CD1c-positive myeloid dendritic cell (primary cell): ENCODE measurements around the gene HDC.

Experiments used
- DNase-seq: peaks from one replicate; pipeline ENCODE4 v3.0.0-alpha.2; 2016; ENCODE audit errors: extremely low spot score

The HDC gene

DNA sequence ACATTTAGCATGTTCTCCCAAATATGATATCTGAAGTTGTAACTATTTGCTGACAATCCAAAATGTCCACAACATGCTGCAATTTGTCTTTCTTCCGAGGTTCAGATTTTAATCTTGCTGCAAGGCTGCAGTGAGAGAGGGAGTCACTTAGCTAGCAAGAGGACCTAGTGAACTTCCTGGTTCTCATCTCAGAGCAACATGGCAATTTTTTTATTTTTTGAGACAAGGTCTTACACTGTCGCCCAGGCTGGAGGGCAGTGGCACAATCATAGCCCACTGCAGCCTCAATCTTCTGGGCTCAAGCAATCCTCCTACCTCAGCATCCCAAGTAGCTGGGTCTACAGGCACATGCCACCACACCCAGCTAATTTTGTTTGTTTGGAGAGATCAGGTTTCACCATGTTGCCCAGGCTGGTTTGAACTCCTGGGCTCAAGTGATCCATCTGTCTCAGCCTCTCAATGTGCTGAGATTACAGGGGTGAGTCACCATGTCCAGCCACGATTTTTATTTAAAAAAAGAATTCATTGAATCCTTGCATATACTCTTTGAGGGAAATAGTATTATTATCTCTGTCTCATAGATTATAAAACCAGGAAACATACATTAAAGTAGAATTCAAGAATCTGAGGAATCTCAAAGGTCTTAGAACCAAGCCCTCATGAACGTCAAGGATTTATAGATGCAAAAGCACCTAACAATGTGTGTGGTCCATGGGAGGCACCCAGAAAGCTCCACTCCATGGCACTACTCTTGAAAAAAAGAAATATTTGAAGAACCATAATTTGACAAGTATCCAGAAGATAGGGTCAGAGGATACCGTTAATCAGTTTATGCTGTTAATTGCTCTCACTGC, 9.1 kb downstream of the HDC start:
- no peak for DNase-seq

DNA sequence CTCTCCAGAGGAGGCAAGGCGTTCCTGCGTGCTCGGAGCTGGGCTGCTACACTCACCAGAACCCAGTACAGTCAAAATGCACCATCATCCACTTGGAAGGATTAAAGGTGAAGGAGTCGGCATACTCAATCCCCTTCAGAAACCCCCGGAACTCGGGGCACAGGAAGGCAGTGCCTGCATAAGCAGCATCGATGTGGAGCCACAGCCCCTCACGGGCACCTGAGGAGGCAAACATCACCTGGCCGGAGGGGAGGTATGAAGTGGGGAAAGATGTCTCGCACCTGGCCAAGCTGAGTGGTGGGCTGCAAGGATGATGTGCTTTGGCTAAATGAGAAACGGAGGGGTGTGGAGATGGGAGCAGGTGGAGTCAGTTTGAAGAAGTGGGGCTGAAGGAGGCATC, 13.0 kb downstream of the HDC start:
- DNase-seq, result no peak

DNA sequence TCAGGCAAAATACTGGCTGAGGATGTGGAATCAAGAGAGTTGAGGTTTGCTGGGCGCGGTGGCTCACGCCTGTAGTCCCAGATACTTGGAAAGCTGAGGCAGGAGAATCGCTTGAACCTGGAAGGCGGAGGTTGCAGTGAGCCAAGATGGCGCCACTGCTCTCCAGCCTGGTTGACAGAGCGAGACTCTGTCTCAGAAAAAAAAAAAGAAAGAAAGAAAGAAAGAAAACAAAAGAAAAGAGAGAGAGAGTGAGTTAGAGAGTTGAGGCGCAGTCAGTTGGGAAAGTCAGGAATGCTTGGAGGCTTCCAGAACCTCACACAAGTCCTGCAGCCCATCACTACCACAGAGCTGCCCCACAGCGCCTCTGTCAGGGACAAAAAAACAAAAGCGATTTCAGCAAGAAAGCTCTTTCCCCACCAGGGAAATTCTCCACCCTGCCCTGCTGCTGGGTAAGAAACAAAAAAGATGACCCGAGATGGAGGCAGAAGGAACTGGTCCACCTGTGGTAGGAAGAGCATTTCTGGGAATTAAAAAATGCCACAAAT, 13.8 kb downstream of the HDC start:
- no peak for DNase-seq

DNA sequence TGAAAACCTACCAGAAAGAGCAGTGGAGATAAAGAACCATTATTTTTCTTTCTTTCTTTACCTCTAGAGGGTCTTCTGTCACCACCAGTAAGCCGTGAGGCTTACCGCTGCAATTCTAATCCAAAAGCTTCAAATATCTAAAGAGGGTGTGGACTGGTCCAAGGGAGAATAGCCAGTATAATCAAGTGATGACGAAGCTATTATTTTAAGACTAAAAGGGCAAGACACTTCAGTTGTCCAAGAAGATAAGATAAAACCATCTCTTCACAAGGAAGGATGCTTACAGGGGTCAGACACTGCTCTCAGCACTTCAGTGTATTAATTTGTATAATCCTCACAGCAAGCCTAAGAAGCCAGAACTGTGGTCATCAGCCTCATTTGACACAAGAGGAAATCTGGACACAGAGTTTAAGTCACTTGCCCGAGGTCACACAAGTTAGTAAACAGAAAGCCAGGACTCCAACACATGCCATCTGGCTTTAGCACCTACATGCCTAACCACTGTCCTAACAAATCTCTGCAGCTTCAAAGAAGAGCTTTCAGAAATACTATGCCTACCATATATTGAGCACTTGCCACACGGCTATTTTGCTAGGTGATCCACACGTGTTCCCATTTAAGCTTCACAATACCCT, 14.6 kb downstream of the HDC start:
- no peak for DNase-seq

DNA sequence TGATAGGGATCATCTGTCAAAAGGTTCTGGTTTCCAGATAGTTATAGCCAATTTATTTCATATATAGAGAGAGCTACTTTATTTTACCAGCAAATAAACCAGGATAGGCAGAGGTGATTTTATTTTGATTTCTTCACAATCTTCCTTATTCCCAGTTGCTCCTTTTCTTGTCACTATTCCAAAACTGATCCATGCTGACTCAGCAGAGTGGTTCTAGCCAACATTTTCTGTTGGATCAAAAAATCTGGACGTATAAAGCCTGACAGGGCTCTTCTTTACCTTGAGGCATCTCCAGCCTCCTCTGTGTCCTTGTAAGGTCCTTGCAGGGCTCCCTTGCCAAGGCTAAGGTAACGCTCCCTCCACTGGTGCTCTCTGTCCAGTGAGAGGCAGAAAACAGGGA, 15.8 kb downstream of the HDC start:
- no peak for DNase-seq

DNA sequence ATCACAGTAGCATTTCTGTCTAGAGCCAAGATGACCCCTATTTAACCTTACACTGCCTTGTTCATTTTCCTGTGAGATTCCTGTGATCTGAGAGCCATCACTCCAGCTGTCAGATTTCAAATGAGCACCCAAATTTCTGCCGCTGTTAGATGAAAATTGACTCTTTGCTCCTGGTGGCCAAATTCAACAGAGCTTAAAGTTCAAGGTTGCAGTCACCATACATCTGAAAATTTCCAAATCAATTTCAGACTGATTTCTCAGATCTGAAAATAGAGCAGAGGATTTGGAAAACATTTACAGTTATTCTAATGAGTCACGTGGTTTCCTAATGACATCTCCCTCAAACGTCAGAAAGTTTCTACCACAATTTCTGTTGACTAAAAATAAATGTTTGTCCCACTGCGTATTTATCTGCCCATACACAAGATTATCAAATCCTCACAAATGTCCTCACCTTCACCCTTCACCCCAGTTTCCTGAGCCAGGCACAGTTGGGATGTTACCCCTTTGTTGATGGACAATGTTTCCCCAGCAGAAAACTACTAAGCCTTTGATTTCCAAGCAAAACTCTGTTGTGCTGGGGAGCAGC, 16.4 kb downstream of the HDC start:
- no peak for DNase-seq

DNA sequence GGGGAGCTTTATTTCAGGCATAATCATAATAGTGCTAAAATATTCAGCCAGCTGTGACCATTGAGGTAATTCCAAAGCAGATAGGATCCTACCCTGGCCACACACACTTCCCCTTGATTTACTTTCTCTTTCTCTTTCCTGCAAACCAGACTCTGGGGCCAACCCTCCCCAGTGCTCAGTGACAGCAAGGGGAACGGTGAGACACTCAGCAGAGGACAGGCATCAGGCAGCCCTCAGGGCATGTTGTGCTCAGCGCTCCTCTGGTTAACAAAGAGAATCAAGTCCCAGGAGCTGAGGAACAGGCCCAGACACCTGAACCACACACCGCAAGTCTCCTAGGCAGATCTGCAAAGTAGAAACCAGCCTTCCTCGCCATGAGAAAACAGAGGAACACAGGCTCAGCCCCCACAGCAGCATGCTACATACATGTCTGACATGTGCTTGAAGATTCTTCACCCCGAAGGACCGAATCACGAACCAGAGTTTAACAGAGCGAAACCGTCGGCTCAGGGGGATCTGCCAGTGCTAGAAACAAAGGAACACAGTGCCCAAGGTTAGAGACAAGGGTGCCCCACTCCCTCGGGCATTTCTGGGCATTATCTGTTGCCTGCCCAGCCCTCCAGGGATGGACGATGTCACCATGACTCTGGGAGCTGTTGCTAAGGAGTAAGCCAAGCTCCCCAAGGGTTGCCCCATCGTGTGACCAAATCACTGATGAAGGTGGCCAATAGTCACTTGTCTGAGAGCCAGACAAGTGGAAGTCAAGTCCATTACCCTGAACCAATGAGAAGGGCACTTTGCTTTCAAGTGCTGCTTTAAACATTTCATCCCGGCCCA, 17.5 kb downstream of the HDC start:
- peak; percentile 32 for DNase-seq

DNA sequence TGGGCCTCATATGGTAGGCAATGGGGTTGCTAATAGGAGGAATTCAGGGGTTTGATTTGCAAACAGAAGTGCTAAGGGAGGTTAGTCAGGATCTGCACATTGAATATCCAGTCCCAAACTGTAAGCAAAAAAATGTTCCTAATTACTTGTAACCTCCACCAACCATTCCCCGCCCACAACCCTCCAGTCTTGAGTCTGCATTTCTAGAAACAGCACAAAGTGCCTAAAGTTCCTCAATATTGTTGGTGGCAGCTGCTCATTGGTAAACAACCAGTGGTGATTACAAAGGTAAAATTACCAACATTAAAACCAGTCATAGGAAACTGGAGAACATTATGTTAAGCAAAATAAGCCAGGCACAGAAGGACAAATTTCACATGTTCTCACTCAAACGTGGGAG, 18.9 kb downstream of the HDC start:
- DNase-seq, result peak; percentile 25

DNA sequence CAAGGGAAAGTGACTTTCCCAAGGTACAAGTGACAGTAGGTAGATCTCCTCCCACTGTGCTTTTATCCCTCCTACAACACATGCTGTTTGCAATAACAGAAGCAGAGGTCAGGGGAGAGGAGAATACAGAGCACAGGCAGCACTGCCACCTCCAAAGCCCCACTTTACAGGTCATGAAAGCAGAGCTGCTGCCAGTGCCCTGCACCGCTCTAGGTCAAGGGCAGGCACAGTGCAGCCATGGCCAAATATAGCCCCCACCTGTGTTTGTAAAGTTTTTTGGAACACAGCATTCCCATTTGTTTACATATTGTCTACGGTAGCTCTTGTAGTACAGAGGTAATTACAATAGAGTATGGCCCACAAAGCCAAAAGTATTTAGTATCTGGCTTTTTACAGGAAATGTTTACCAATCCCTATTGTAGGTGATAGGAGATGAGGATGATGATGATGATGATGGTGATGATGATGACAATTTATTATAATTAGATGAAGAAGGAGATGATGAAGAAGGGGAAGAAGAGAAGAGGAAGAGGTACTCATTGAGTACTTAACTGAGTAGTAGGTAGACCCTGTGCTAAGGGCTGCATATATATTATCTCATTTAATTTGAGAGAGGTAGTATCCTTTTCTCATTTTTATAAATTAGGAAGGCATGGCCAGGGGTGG, 20.4 kb downstream of the HDC start:
- DNase-seq, result no peak

DNA sequence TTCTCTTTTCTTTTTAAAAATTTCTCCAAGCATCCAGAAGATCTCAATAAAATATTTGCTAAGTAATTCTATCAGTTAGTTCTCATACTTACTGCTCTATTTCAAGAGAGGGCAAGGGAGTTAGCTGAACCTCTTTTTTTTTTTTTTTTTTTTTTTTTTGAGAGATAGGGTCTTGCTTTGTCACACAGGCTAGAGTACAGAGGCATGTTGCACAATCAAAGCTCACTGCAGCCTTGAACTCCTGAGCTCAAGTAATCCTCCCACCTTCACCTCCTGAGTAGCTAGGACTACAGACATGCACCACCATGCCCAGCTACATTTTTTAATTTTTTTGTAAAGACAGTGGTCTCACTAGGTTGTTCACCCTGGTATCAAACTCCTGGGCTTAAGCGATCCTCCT, 21.4 kb downstream of the HDC start:
- no peak for DNase-seq

DNA sequence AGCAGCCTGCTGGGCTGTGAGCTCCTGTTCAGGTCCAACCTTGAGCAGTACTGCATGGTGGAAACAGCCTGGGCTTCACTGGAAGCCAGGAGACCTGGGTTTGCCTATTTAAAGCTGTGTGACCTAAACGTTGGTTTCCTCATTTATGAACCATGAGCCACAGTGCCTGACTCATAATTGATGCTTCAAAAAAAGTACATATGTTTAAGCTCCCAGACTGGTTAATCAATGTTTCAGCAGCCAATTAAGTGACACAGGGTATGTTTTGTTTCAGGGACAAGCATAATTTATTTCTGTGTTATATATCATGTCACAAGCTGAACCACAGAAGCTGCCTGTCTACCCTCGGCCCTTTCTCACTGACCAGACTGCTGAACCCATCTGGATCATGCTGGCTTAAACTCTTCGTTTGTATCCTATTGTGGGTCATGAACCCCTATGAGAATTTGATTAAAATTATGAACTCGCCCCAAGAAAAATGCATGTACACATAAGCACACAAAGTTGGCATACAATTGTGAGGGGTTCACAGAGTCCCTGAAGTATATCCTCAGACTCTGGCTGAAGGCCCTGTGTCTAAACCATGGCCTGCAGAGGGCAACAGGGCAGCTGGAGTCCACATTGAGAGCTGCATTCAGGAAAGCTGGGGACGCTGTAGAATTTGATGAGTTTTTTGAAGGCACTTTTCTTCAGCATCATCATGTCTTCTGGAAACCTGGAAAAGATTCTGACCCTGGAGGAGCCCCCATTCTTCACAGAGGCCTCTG, 23.7 kb downstream of the HDC start:
- DNase-seq, result no peak

DNA sequence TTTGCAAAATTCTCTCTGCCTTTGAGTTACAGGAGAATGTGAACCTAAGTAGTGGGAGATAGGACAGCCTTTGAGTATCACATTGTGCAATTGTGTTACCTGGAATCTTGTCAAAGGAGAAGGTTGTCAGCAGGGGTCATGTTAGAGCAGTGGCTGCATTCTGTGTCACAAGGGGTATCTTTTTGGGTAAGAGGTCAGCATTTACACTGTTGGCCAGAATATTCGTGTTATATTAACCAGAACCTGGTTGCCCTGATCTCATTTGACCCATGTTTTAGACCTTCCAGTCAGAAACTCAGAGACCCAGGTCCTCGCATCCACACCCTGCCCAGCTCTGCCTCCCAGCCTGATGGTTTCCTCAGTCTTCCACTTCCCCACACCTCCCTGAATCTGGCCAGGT, 27.3 kb downstream of the HDC start:
- DNase-seq, result no peak

DNA sequence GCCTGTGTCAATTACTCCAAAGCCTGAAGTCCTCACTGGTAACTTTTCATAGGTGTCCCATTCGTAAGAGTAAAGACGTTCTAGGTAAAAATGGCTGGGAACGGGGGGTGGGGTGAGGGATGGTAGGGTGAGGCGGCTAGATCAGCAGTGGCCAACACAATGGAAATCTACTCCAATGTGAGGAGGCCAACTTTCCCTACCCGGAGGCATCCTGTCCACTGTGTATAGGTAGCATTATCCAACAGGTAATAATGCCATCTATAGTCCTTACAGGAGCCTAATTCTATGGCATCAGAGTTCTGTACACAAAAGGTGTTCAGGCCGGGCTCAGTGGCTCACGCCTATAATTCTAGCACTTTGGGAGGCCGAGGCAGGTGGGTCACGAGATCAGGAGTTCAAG, 29.1 kb downstream of the HDC start:
- no peak for DNase-seq

DNA sequence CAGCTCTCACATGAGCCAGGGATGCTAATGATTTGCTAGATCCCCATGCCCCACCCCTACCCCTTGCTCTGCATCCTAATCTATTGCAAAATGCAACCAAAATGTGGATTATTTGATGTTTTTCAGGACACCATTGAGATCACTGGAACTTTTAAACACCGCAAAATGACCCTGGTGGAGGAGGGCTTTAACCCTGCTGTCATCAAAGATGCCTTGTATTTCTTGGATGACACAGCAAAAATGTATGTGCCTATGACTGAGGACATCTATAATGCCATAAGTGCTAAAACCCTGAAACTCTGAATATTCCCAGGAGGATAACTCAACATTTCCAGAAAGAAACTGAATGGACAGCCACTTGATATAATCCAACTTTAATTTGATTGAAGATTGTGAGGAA, 29.7 kb downstream of the HDC start:
- DNase-seq, result no peak

DNA sequence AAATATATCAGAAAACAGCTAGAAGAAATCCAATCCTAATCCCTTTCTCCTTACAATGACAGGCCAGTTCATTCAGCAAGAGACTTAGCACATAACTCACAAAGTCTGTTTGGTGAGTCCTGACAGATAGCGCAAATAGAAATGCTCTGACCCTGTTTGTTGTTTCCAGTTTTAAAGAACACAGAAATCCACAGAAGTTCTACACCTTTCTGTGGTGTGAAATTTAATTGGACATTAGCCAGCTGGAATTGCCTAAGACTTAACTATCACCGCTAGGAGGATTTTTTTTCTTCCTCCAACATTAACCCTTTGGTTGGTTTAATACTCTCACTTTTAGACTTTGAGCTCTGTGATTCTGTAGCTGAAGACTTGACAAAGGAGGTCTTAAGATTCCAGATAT, 30.8 kb downstream of the HDC start:
- no peak for DNase-seq

DNA sequence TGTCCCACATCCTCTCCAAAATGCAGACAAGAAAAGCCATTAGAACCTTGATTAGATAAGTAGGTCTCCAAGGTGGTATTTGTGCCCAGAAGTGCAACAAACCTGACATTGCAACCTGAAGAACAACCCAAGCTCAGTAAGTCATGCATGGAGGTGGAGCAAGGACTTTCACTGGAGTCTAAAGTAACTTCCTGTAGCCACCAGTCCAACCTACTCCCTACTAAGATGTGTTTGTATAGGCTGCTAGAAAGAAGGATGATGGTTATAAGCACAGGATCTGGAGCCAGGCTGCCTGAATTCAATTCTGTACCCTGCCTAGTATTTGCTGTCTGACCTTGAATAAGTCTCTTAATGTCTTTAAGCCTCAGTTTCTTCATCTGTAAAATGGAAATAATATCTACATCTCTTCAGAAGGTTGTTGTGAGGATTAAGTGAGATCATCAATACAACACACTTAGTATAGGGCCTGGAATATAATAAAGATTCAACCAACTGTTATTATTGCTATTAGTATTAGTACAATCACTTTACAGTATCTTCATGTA, 32.3 kb downstream of the HDC start:
- DNase-seq, result no peak

DNA sequence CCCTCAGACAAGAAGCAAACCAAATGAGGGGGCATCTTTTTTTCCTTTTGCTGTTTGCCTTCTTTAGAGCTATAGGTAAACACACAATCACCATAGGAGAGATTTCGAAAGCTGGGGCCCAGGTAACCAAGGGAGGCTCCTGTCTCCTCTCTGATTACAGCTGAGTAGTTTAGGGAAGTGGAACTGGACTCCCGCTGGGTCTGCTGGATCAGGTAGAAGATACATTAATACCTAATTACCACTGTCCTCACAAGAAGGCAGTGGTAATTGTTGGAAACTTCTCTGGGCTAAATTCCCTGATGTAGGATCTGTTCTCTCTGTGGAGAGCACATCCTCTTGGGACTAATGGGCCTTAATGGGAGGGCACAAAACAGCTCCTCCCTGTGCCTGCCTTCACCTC, 32.7 kb downstream of the HDC start:
- no peak for DNase-seq

DNA sequence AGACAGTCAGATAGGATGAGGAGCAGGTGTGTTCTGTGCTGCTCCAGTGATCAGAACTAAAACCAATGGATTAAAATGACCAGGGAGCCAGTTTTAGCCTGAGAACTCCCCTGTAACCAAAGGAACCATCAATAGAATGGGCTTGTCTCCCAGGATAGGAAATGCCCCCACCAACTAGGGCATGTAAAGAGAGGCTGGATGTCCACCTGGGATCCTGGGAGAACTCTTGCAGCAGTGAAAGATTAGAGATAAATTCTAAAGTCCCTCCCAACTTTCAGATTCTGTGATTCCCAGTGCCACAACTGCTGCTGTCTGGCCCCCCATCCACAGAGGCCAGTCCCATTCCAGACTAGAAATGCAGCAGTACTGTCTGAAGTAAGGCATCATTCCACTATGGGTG, 33.8 kb downstream of the HDC start:
- no peak for DNase-seq

DNA sequence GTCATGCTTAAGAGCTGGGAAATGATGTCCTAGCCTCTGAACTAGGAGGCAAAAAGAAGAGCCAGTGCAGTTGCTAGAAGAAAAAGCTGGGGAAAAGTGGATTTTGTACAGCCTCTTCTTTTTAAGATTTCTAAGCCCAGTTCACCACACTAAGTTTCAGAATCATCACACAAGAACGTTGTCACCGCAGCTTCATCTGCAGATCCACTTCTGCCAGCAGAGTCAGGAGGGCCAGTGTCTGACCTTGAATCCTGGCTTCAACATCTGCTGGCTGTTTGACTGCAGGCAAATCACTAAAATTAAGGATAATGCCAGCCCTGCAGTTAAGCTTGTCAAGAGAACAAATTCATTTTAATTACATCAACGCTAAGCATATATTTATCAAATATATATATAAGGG, 36.2 kb downstream of the HDC start:
- no peak for DNase-seq

DNA sequence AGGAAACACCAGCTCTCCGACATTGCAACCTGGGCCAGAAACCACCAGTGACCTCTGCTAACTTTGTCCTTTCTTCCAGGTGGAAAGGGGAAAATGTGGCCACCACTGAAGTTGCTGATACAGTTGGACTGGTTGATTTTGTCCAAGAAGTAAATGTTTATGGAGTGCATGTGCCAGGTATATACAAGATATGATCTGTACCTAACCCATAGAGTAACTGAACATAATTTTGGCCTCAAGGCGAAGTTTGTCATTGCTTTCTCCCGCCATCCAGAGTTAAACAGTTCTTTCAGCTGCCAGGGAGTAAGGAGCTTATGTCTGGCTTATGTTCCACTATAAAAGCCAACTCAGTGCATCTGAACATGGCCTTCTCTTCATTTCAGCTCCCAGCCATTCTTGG, 36.7 kb downstream of the HDC start:
- no peak for DNase-seq
